ENCODE data around the gene SECISBP2.

DNA sequence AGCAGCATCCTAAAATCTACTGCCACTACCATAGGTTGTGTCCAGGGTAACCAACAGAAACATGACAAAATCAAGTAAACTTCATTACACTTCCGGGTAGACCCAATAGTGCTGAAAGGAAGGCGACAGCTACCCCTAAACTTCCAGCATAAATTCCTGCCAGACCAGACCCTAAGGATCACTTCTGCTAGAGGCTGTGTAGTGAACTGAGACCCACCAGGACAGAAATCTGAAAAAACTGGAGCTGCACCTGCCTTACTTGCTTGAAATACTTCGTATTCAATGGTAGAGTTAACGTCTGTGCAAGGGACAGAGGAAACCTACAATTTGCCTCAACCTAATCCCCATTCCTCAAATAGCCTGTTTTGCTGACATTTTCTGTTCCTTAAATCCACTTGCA lies 1.0 kb upstream of the SECISBP2 start:
- TF ChIP-seq CTCF (IDR thresholded peaks at IDR 0.05) (no peak), POLR2A (IDR thresholded peaks at IDR 0.05) (no peak)
